NCI-H2171 (cell line): ENCODE data around the gene NRL.

Experiments
- DNase-seq: peaks from one replicate; lab custom pipeline; 2025; lab: John Stamatoyannopoulos, UW

Gene NRL

GRCh38 chr14:24114532-24115421 lies at the start of gene NRL, which contains the start of gene DCAF11:
Gene NRL (minus strand): TSS chr14:24114949. CDS start chr14:24082848, 32,101 bp downstream.
Gene DCAF11 (plus strand): TSS chr14:24114777. CDS start chr14:24115595, 818 bp downstream.
- peak; percentile 100 for DNase-seq

- no peak for DNase-seq
Measured at GRCh38 chr14:24162093-24162492, 47.3 kb upstream of the NRL start.

- DNase-seq = peak; percentile 90
Measured at GRCh38 chr14:24160850-24161804, 46.4 kb upstream of the NRL start, which contains the start of gene IRF9. Gene IRF9 (plus strand): TSS chr14:24161265. CDS start chr14:24162145, 880 bp downstream.

- DNase-seq = no peak
Measured at GRCh38 chr14:24160499-24160849, 45.7 kb upstream of the NRL start.

GRCh38 chr14:24159777-24160498 lies 45.2 kb upstream of the NRL start:
- no peak for DNase-seq

GRCh38 chr14:24157331-24157730 lies 42.6 kb upstream of the NRL start:
- DNase-seq = no peak

- DNase-seq = no peak
Measured at GRCh38 chr14:24156840-24157239, 42.1 kb upstream of the NRL start.

- no peak for DNase-seq
Measured at GRCh38 chr14:24155100-24155499, 40.4 kb upstream of the NRL start.

GRCh38 chr14:24151404-24152080 lies 36.8 kb upstream of the NRL start:
- DNase-seq = no peak

GRCh38 chr14:24150993-24151392 lies 36.2 kb upstream of the NRL start:
- DNase-seq = no peak

GRCh38 chr14:24150567-24150966 lies 35.8 kb upstream of the NRL start:
- no peak for DNase-seq

- DNase-seq = no peak
Measured at GRCh38 chr14:24150061-24150460, 35.3 kb upstream of the NRL start.

GRCh38 chr14:24149302-24149969 lies 34.7 kb upstream of the NRL start:
- no peak for DNase-seq

GRCh38 chr14:24147761-24148428 lies 33.1 kb upstream of the NRL start:
- DNase-seq = no peak

GRCh38 chr14:24146978-24147760 lies 32.4 kb upstream of the NRL start, which contains the start of gene RNF31:
Gene RNF31 (plus strand): TSS chr14:24147498. CDS start chr14:24147699, 201 bp downstream.
- DNase-seq = peak; percentile 99

- peak; percentile 93 for DNase-seq
Measured at GRCh38 chr14:24146453-24146977, 31.8 kb upstream of the NRL start, which contains the start of gene PSME2. Gene PSME2 (minus strand): TSS chr14:24146610. CDS start chr14:24146581, 29 bp downstream.

GRCh38 chr14:24145690-24146452 lies 31.1 kb upstream of the NRL start:
- DNase-seq = no peak

- no peak for DNase-seq
Measured at GRCh38 chr14:24145219-24145618, 30.5 kb upstream of the NRL start.
